Stimulated activated CD8-positive, alpha-beta memory T cell treated with anti-CD3 and anti-CD28 coated beads, Interleukin-15, amount 100 ng/mL, for 4 hours (primary cell): ENCODE results near the gene GDF9.

Source experiments
- DNase-seq, 2 donors: peaks; one replicate each; pipeline ENCODE4 v3.0.0-alpha.2; 2020; ENCODE audit warnings: low read depth in 2 of 2

The GDF9 gene

DNA sequence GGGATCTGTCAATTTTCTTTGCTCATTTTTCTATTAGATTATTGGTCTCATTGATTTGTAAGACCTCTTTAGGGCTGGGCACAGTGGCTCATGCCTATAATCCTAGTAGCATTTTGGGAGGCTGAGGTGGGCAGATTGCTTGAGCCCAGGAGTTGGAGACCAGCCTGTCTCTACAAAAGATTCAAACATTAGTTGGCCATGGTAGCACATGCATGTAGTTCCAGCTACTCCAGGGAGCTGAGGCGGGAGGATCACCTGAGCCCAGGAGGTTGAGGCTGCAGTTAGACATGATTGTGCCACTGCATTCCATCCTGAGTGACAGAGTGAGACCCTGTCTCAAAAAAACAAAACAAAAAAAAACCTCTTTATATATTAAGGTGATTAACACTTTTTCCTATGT, 29.4 kb downstream of the GDF9 start:
- DNase-seq, result no peak

DNA sequence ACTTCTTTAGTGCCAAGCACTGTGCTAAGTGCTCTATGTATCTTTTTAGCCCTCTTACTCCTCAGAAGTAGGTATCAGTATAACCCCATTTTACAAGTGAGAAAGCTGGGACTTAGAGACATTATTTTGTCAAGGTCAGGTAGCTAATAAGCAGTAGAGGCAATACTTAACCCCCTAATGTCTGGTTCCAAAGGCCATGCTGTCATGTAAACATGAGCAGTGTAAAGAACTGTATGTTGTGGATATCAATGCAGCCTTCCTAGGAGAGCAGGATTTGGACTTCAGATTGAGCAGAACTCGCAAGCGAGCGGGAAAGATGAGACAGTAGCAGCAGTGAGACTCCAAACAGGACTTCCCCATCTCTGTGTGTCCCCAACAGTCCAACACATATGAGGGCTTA, 32.2 kb downstream of the GDF9 start:
- DNase-seq, result no peak

DNA sequence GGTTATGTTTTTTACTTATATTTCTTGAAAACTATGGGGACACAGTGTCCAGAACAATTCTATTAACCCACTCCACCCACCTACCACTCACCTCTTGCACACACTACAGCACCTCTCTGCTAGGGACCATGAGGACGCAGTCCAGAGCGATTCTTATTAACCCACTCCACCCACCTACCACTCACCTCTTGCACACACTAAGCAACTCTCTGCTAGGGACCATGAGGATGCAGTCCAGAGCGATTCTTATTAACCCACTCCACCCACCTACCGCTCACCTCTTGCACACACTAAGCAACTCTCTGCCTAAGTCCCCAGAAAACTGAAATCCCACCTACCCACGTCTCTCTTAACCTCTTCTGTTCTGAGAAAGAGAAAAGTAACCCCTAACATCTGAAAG, 33.7 kb downstream of the GDF9 start:
- DNase-seq, result no peak

DNA sequence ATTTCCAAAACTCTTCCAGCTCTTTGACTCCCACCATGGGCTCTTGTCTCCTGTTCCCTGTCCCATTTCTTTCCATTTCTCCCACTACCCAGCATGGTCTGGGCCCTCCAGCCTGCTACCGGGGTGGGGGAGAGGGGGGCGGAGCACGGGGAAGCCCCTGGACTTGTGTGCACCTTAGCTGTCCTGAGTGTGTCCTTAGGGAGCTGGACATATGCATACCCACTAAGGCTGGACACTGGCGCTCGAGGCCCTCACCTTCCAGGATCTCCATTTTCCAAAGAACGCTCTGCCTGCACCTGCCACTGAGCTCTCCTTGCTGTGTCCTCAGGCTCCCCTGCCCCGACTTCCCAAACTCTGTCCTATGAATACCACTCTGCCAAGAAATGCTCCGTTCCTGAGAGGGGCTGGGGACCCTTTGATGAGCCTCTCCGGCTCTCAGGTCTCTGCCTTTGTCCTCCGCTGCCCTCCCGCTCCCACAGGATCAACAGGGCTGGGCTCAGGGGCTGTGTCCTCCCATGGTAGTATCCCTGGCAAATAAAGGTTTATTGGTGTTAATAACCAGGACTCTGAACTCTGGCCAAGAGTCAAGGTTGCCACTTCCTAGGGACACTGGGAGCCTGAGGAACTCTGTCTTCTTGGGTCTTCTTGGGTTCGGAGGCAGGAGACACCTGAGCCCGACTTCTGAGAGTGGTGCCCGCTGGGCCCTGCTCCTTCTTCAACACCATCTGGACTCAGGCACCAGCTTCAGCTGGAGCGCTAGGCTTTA, 35.0 kb downstream of the GDF9 start:
- DNase-seq, result no peak

DNA sequence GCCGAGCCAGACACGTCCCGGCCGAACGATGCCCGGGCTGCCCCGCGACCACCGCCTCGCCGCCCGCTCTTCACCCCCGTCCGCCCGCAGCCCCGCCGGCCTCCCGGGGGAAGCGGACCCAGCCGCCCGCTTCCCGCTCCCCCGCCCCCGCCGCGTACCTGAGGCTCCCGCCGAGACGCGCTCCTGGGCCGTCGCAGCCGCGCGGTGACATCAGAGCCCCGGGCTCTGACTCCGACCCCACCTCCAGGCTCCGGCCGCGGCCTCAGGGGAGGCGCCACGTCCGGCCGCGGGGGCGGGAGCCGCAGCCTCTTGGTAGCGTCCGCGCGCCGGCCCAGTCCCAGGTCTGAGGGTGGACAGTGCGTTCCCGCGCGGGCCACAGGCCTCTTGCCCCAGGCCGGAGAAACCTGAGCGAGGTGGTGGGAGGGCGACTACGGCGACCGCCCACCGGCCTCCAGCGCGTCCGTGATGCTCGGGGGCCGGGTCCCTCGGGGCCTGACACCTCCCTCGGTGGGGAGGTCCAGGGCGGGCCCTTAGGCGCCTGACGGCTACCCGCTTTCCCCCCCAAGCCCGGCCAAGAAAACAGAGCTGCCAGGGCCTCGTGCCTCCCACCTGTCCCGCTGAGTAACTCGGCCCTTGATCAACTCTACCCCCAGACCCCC, 35.7 kb downstream of the GDF9 start, which contains the start of gene SHROOM1:
TSS of gene SHROOM1 (minus strand) at position 212 of the 659 bp plus-strand sequence. CDS start 4,507 bp downstream, outside the sequence.
- DNase-seq, result no peak

DNA sequence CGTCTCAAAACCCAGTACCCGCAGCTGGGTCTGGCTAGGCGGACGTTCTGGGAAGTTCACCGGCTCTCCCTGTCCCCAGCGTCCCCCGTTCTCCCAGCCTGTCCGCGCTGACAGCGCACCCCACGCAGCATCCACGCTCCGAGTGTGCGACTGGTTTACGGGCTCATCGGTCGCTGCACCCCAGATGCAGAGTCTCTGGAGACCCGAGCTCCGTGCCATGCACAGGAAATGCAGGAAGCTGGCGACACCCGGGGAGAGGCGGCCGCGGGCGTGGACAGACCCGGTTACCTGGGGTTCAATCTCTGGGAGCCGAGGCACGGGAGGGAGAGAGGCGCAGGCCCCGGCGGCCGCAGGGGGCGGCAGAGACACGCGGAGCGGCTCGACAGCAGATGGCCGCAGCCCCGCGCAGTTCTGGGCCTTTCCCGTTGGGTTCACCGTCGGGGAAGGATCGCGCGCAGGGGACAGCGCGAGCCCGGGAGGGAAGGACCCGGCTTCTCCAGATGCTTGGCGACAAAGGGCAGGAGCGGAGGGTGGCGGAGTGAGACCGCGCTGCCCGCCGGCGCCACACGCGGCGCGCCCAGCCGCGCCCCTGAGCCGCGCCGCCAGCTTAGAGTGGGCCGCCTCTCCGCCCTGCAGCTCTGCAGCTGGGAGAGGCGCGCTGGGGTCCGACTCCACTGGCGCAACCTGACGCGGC, 36.4 kb downstream of the GDF9 start:
- peak; percentile 31 to 49 for DNase-seq

DNA sequence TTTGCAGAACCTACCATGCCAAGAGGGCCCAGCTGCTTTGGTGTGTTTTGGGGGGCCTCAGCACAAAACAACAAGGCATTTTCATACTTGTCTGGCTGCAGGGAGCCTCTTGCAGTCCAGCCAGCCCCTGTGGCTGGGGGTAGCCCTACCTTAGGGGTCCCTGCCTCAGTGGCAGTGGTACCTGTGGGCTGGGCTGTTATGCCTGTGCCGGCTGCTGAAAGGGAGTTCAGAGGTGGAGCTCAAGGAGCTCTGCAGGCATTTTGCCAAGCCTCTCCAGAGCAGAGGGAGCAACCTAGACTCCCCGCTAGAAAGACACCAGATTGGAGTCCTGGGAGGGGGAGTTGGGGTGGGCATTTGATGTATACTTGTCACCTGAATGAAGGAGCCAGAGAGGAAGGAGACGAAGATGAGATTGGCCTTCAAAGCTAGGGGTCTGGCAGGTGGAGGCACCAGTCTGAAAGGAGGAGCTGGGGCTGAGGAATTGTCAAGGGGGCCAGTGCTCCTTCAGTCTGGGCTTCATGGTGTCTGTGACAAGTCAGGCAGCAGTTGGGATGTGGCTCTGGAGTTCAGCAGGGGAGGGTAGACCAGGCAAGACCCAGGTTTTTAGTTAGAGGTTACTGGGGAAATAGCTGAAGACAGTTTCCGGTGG, 37.3 kb downstream of the GDF9 start:
- no peak for DNase-seq

DNA sequence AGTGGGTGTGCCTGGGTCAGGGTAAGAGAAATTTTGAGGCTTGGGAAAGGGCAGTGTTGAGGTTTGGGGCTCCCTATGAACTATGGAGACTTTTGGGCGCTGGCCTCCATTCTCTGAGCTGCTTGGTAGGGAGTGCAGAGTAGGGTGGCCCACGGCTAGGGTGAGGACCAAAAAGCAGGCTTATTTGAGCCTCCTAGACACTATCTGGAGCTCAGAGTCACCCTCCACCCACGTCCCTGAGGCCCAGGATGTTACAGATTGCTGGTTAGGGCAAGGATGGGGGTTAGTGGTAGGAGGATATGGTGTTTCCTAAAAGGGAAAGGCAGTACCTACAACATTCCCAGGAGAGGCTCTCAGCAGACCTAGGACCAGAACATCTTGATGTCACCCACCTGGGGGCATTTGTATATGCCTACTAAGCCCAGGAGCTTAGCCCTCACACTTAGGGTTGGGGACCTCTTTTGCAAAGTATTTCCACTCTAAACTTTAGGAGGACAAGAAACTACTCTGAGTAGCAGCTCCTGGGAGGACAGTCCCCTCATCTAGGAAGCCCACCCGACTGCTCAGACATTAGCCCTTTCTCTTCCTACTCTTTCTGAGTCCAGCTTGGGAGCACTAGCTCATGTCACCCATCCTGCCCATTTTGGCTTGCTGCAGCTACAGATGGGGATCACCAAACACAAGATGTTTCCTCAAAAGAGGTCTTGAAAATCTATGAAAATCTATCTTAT, 38.2 kb downstream of the GDF9 start:
- DNase-seq, result no peak

DNA sequence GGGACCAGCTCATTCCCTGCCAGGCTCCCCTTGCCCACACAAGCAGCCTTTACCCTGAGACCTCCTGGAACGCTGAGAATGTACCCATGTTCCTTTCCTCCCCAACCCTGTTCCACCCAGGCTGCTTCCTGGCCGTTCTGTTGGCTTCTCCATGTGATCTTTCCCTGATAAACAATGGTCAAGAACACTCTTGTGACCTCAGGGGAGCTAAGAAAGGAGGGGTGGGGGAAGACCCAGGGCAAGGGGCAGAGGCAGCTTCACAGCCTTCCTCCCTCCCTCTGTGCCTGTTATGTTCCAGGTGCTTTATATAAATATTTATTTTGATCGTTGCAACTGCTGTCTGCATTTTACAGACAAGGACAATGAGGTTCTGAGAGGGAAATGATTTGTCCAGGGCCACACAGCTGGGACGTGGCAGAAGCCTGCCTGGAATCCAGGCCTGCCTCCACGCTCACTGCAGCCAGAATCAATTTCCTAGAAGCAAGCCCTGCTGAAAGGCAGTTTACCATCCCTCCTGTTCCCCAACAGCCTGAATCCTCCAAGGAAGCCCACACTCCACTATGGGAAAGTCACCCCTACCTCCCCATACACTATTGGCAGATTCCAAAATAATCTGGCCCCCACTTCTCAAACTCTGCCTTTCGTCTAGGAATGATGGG, 39.7 kb downstream of the GDF9 start:
- DNase-seq, result no peak

DNA sequence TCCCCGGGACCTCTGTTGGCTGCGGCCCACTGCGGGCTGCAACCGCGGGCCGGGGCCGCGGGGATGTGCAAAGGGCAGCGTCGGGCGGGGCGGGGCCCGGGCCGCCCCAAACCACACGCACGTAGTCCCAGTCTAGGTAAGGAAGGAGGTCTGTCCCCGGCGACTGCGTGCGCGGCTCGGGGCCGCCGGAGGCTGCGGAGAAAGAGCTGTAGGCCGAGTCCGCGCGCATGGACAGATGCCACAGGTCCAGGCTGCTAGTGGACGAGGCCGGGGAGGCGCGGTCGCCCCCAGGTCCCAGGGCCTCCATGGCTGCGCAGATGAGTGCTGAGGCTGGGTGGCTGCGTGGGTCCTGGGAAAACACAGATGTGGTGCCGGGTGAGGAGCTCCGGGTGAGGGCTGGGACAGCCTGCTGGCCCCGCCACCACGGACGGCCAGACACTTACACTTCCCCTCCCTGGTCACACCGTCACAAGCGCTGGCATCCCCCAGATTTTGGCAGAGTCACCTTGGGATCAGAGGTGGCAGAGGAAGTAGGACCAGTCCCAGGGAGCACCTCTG, 40.4 kb downstream of the GDF9 start:
- no peak for DNase-seq

DNA sequence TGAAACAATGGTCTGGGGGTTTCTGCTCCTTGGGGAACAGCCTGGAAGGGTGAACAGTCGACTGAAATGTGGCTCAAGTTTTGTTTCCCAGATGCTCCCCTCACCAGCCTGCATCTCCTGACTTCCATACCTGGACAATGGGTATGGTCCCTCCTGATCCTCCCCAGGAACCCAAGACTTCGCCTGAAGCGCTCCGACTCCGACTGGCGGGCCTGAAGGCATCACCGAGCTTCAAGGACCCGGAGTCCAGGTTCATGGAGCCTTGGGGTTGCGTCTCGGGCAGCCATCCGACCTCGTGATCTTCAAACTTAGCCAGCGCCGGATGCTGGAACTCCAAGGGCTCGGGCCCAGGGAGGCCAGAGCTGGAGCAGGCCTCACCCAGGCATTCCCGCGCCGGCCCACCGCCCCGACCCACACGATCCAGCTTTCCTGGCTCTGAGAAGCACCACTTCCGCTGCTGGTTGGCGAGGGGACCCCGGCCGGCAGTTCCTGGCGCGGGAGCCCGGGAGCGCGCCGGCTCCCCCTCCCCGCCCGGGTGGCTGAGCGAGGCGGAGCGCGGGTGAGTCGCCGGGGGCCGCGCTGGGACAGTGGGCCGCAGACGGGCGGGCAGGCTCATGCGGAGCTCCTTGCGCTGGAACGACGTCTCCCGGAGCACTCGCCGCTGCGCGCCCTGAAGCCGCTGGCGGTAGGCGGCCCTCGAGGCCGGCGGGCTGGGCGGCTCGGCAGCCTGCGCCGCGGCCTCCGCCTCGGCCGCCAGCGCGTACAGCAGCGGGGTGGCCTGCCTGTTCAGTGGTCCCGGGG, 41.0 kb downstream of the GDF9 start:
- DNase-seq, result no peak

DNA sequence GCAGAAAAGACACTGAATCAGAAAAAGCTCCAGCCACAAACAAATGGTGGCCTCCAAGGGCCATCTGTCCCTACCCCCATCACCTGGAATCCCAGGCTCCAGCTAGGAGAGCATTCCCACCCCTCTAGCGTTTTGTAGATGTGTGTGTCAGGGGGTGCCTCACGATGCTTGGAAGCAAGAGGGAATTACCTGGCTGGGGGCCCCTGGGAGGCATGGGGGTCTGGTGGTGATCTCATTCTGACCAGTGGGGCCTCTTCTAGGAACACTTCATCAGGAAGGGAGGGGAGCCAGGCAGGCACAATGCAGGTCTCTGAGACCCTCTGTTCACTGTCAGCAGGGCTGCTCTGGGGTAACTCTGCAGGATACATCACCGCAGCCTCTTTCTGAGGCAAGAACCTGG, 41.8 kb downstream of the GDF9 start:
- DNase-seq, result no peak

DNA sequence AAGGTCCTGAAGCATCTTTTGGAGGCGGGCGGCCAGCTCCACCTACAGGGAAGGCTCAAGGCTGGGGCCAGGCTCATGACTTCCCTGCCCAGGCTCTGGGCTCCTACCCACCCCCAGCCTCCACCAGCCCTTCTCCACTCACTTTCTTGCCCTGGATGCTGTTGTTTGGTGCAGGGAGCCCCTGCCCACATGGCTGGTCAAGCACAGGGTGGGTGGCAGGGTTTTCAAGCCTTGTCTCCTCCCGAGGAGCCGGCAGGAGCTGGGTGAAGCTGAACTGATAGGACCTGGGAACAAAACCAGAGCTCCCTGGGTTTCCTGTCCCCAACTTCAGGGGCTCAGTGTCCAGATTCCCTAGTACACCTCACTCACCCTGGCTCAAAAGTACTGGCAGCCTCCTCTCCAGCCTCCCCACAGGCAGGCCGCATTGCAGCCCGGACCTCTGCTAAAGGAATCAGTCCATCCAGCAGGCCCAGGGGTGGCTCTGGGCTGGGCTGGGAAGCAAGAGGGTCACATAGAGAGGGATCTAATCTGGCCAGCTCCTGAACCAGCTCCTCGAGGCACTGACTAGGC, 42.7 kb downstream of the GDF9 start:
- no peak for DNase-seq

DNA sequence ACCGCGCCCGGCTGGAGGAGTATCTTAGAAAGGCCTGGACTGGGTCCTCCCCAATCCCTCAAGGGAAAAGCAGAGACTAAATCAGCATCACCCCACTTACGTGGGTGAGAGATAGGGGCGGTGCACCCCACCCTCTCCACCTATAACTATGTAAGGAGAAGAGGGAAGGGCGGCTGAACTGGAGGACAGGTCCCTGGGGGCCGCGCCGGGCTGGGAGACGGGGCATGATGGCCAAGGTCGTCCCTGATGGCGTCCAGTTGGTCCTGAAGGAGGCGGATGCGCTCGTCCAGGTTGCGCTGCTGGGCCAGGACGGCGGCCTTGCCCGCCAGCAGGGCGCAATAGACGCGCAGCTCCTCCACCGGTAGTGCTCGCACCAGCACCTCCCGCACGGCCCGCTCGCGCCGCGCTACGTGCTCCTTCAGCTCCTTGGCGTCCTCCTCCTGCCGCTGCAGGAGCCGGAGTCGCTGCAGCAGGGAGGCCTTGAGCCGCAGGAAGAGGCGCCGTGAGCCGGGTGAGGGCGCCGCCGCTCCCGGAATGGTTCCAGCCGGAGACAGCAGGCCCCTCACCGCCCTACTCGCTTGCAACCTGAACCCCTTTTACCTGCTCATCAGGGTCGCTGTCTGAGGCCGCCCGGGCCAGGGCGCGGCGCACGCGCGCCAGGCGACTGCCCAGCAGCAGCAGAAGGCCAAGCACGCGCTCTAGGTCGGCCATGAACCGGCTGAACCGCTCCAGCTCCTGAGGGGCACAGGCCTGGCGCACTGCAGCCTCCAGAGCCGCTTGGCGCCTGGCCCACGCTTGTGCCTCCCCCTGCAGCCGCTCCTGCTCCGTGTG, 43.4 kb downstream of the GDF9 start:
- no peak for DNase-seq

DNA sequence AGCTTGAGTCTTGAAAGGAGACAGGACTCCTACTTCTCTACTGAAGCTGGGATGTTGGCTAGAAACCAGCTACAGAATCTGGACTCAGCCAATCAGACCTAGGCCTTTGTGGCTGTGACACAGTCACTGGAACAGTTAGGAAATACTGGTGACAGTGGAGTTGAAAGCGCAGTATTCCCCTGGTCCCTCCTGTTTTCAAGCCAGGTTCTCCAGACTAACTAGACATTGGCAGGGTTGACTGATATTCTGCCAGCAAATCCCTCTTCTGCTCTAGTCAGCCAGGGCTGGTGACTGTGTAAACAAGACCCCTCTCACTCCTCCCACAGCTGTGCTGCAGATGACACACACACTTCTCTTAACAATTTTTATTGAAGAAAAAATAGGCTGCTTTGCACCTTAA, 44.5 kb downstream of the GDF9 start:
- no peak for DNase-seq

DNA sequence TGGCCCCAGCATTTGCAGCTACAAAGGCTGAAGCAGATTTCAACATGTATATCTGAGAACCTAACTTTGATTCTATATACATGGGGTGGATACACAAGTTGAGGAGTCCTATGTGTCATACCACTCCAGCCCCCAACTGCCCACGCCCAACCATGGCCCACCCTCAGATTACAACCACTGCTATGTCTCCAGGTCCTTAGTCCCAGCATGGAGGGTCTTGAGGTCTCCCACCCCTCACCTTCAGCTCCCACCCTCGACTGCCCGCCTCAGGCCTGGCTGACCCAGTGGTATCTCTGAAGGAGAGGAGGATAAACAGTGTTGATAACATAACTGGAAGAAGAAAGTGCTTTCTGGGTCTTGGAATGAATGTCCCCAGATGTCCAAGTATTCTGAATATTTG, 44.9 kb downstream of the GDF9 start:
- DNase-seq, result no peak

DNA sequence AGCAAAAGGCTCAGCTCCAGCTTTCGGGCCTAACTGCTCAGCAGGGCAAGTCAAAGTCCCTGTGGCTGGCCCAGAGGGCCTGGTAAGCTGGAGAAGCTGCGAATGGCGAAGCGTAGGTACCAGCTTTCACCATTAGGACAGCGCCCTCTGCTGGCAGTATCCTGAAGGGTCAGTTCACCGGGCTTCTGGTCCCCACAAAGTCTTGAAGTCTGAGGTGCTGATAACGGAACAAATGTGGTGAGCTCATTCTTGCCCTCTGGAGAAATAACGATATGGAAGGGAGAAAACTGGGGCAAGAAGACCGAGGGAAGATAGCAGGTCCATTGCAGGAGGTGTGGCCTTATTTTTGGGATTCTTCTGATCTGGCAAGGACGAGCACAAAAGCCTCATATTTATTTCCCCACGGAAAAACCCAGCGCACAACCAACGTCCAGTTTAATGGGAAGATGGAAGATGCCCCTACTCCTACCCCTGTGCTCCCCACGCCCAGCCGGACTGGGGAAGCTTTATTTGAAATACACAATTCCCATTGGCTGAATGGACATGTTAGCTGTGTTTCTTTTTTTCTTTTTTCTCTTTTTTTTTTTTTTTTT, 46.0 kb downstream of the GDF9 start:
- DNase-seq, result peak; percentile 54 to 72

DNA sequence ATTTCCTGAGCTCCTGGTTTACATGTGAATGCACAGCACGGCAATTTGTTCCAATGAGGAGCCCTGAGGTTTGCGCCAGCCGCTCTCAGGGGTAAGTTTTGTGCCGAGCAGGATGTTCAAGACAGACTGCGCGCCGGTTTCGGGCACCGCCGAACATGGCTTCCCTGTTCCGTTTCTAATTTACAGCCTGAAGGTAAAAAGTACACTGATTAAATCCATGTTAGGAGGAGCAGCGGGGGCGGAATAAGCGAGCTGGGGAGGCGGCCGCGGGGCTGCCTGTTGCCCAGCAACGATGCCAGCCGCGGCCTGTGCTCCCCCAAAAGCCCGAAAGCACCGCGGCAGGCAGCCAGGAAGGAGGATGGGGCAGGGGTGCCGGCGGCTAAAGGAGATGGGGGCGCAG, 46.8 kb downstream of the GDF9 start:
- no peak for DNase-seq
